K562 (cell line): ENCODE data around the gene GNAQ. TPM values are rescaled to one million over a fixed set of nuclear protein-coding genes. Genes with fewer than 3 reads are reported as not detected.

ENCODE experiments used
- ATAC-seq: fragments of 200-7000 bp; cut with Tn5 transposase; 3 replicates; pipeline ENCODE4 v1.9.1; 2020; ENCODE audit warnings: moderate library complexity
- BruUV-seq: library from RNA; stranded (reverse); fragments of 400-500 nt; replicated peaks from 2 replicates; lab custom pipeline; 2021; lab: Mats Ljungman, UMichigan
- CTCF ChIA-PET: fragments of 300-600 bp; formaldehyde crosslinking; extraction: SDS; loops from one replicate; lab custom pipeline; 2021; ENCODE audit warnings: low intra/inter-chr PET ratio; lab: Yijun Ruan, JAX
- POLR2A ChIA-PET: fragments of 300-600, 350-650 bp; sonication (Branson Sonifier 250); formaldehyde crosslinking; extraction: SDS; loops from one replicate; lab custom pipeline; 2021; ENCODE audit warnings: antibody characterized with exemption, inconsistent platforms; lab: Yijun Ruan, JAX
- DNase-seq, 4 experiments: peaks; one replicate each; pipeline versions ENCODE4 v3.0.0 to v3.0.0-alpha.2; 2011 to 2018; ENCODE audit warnings: low spot score in 3 of 4, mixed read lengths in 3 of 4; ENCODE audit errors: extremely low read depth in 1 of 4
- FAIRE-seq: peaks from 2 replicates; lab custom pipeline; 2011; peaks lifted over from hg19 to GRCh38; lab: Jason Lieb, UNC
- H2AFZ ChIP-seq: 2 replicates; pipeline ENCODE4 v1.6.0; 2011; ENCODE audit warnings: low read depth, low read length, control low read depth, inconsistent platforms
- H3K27ac ChIP-seq: fragments of 200-600 bp; 3 replicates; pipeline ENCODE4 v1.8.0; 2011; ENCODE audit warnings: low read depth, mild to moderate bottlenecking, control low read depth, inconsistent platforms, low read length, moderate library complexity, mixed read lengths; ENCODE audit errors: extremely low read depth
- H3K27me3 ChIP-seq, 2 experiments: fragments of 300-600 bp in 1 of 2; 2 replicates in 1 of 2; 3 replicates in 1 of 2; pipeline versions ENCODE4 v1.6.0 to v1.8.0; 2011; ENCODE audit warnings: inconsistent platforms in 2 of 2, low read length in 2 of 2, mild to moderate bottlenecking in 1 of 2, mixed read lengths in 1 of 2, moderate library complexity in 1 of 2; ENCODE audit not compliant: control insufficient read depth in 2 of 2, insufficient read depth in 2 of 2
- H3K36me3 ChIP-seq: fragments of 300-600 bp; 3 replicates; pipeline ENCODE4 v1.8.0; 2011; ENCODE audit warnings: mild to moderate bottlenecking, low read length, inconsistent platforms; ENCODE audit not compliant: control insufficient read depth, insufficient read depth
- H3K4me1 ChIP-seq, 2 experiments: fragments of 200-600 bp in 1 of 2; replicated peaks in 1 of 2; 2 replicates in 1 of 2; 3 replicates in 1 of 2; pipeline versions ENCODE4 v1.5.1 to v1.8.0; 2011; ENCODE audit warnings: inconsistent platforms in 2 of 2, low read length in 2 of 2, mild to moderate bottlenecking in 1 of 2, mixed read lengths in 1 of 2, moderate library complexity in 1 of 2; ENCODE audit not compliant: control insufficient read depth in 2 of 2, insufficient read depth in 2 of 2
- H3K4me2 ChIP-seq: 2 replicates; pipeline ENCODE4 v1.6.1; 2011; ENCODE audit warnings: low read length, control low read depth, inconsistent platforms, mixed read lengths; ENCODE audit not compliant: insufficient read depth
- H3K4me3 ChIP-seq: fragments of 200-600 bp; sonication (generic), shearing (Covaris generic); 2 replicates; pipeline ENCODE4 v1.5.1; 2016; ENCODE audit warnings: control low read depth, inconsistent platforms
- H3K79me2 ChIP-seq: fragments of 200-600 bp; 3 replicates; pipeline ENCODE4 v1.8.0; 2011; ENCODE audit warnings: low read length, inconsistent platforms; ENCODE audit not compliant: control insufficient read depth, insufficient read depth
- H3K9ac ChIP-seq, 2 experiments: 2 replicates each; pipeline versions ENCODE4 v1.6.0 to v1.6.1; 2011; ENCODE audit warnings: low read depth in 2 of 2, low read length in 2 of 2, control low read depth in 1 of 2, inconsistent platforms in 1 of 2, mild to moderate bottlenecking in 1 of 2, mixed read lengths in 1 of 2; ENCODE audit not compliant: insufficient read depth in 1 of 2
- H3K9me1 ChIP-seq: one replicate; pipeline ENCODE4 v1.6.0; 2011; ENCODE audit warnings: inconsistent platforms, mild to moderate bottlenecking, low read length, moderate library complexity; ENCODE audit not compliant: control insufficient read depth, insufficient read depth
- H3K9me3 ChIP-seq: replicated peaks from 2 replicates; pipeline ENCODE4 v1.5.1; 2011; ENCODE audit warnings: low read depth, low read length, inconsistent platforms; ENCODE audit not compliant: control insufficient read depth, insufficient read depth
- H4K20me1 ChIP-seq: replicated peaks from 2 replicates; pipeline ENCODE4 v1.6.1; 2011; ENCODE audit warnings: low read length, inconsistent platforms, mixed read lengths; ENCODE audit not compliant: control insufficient read depth, insufficient read depth
- MCM7 ChIP-seq, 2 experiments: fragments of 450-650 bp; IDR thresholded peaks; 2 replicates each; pipeline ENCODE4 v1.6.1; 2016 to 2018
- STAG1 ChIP-seq: sonication (generic); formaldehyde crosslinking; IDR thresholded peaks from 2 replicates; pipeline ENCODE4 v1.5.0; 2020; ENCODE audit warnings: missing genetic modification reagents, borderline replicate concordance
- TEAD1 ChIP-seq, 2 experiments: fragments of 450-650 bp in 1 of 2; sonication (generic) in 1 of 2; formaldehyde crosslinking; IDR thresholded peaks; 2 replicates each; pipeline versions ENCODE4 v1.4.0 to v1.8.0; 2020 to 2022; ENCODE audit warnings: mild to moderate bottlenecking in 2 of 2, missing genetic modification reagents in 1 of 2
- ZNF140 ChIP-seq: fragments of 250-450 bp; sonication (Bioruptor Pico); IDR thresholded peaks from 2 replicates; pipeline ENCODE4 v1.8.0; 2021; ENCODE audit warnings: moderate library complexity, mild to moderate bottlenecking, inconsistent platforms
- ZNF561 ChIP-seq: fragments of 450-650 bp; formaldehyde crosslinking; conservative IDR thresholded peaks from 2 replicates; pipeline ENCODE4 v1.4.0; 2020; ENCODE audit warnings: mild to moderate bottlenecking, moderate library complexity
- ZNF764 ChIP-seq: fragments of 250-450 bp; sonication (Bioruptor Pico); IDR thresholded peaks from 2 replicates; pipeline ENCODE4 v1.4.0; 2020; ENCODE audit warnings: low read depth, mild to moderate bottlenecking, moderate library complexity
- whole genome bisulfite sequencing: fragments of 100-300 bp; shearing (Covaris generic); methylation state at CpG from one replicate; pipeline ENCODE4 v1.1.6; 2016; ENCODE audit warnings: low coverage, mixed read lengths; ENCODE audit not compliant: insufficient coverage; ENCODE audit errors: missing lambda C conversion rate; 5-methylcytosine and 5-hydroxymethylcytosine counted together
- in situ Hi-C: fragments of 300-500 bp; cut with MboI; formaldehyde crosslinking; loops from 4 replicates; pipeline ENCODE4 v1.15.0; 2018; ENCODE audit warnings: inconsistent platforms, mixed read lengths
- intact Hi-C: fragments of 100-400 bp; cut with micrococcal nuclease; formaldehyde crosslinking; loops from 2 replicates; pipeline ENCODE4 v1.14.2; 2022
- polyA plus RNA-seq, 8 experiments: library from polyadenylated mRNA; depleted of rRNA in 4 of 8; stranded (reverse) in 5 of 8; unstranded in 3 of 8; fragments of >200 nt; fragmentation: Nextera tagmentation in 2 of 8; fragmentation: Illumina TruSeq in 1 of 8; extraction: Ambion mirVana in 2 of 8; extraction: Trizol in 1 of 8; gene quantifications; 2 replicates each; pipeline versions ENCODE4 v1.2.1 to v1.2.3, GENCODE V29; 2011 to 2014; ENCODE audit warnings: inconsistent platforms in 1 of 8, missing spikeins in 1 of 8
- total RNA-seq, 7 experiments: library from RNA; depleted of rRNA in 6 of 7; stranded (reverse); fragments of >200 nt in 6 of 7; fragmentation: Illumina TruSeq in 2 of 7; extraction: Trizol in 2 of 7; gene quantifications; 2 replicates each; pipeline versions ENCODE4 v1.2.1 to v1.2.3, GENCODE V29; 2011 to 2021; ENCODE audit warnings: low replicate concordance in 1 of 7
- TF ChIP-seq, protein P1 (sequence below): fragments of 450-650 bp; IDR thresholded peaks from 2 replicates; pipeline ENCODE4 v1.6.1; 2016; ENCODE audit warnings: missing biosample characterization, missing genetic modification characterization
- TF ChIP-seq, protein P2 (sequence below): fragments of 250-450 bp; sonication (Bioruptor Pico); IDR thresholded peaks from 2 replicates; pipeline ENCODE4 v1.6.1; 2021; ENCODE audit warnings: mild to moderate bottlenecking
- TF ChIP-seq, protein P3 (sequence below): fragments of 150-350 bp; conservative IDR thresholded peaks from 2 replicates; pipeline ENCODE4 v1.6.1; 2014; ENCODE audit warnings: low read length

Gene GNAQ
- total and polyA plus RNA-seq, 9 of the 15 experiments (the other 6 are each of a cell fraction or from before 2014, with no cell fraction given): 4.8 to 27.9 (median 17.5) TPM

DNA sequence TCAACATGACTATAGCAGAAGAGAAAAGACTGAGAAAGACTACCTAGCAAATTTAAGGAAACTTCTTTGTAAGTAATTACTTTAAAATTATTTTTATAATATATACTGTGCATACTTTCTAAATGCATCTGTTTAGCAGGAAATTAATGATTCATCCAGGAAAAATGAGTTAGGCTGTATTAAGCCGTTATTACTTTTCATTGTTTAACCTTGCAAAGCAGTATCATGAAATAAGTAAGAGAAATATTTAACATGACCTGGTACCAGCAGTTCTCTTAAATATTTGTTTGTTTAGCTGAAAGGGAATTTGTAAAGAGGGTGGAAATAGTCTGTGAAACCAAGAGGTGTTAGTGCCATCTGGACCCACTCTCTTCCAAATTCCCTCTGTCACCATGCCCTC is 175.0 kb downstream of the GNAQ start:
- ChIA-PET CTCF (no interaction called here), POLR2A (no interaction called here)
- H3K9me3 ChIP-seq: no peaks in the 10 kb centered on the region
- FAIRE-seq (no peak), ATAC-seq (no peak), DNase-seq (no peak)
- H2AFZ ChIP-seq: no peak overlapping the region
- H4K20me1 ChIP-seq: no peaks in the 10 kb centered on the region
- in situ Hi-C loops: no loop called here
- 82% methylated on average over 1 of the region's 1 CpG for WGBS
- BruUV-seq: no TSS peak
- intact Hi-C loops: no loop called here
- H3K4me2 ChIP-seq: no peak overlapping the region
- peaks cover 2% of the 10 kb centered on the region for H3K79me2 ChIP-seq
- H3K27ac ChIP-seq: no peak overlapping the region
- no peaks in the 10 kb centered on the region for H3K27me3 ChIP-seq
- H3K9me1 ChIP-seq: no peaks in the 10 kb centered on the region
- no peak overlapping the region for H3K4me3 ChIP-seq
- no peaks in the 10 kb centered on the region; the same call in 2 of the 3 replicates for H3K36me3 ChIP-seq
- no peak overlapping the region for H3K9ac ChIP-seq
- TF ChIP-seq, protein P1, sequence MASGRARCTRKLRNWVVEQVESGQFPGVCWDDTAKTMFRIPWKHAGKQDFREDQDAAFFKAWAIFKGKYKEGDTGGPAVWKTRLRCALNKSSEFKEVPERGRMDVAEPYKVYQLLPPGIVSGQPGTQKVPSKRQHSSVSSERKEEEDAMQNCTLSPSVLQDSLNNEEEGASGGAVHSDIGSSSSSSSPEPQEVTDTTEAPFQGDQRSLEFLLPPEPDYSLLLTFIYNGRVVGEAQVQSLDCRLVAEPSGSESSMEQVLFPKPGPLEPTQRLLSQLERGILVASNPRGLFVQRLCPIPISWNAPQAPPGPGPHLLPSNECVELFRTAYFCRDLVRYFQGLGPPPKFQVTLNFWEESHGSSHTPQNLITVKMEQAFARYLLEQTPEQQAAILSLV (tag): no peak
- TF ChIP-seq, protein P2, sequence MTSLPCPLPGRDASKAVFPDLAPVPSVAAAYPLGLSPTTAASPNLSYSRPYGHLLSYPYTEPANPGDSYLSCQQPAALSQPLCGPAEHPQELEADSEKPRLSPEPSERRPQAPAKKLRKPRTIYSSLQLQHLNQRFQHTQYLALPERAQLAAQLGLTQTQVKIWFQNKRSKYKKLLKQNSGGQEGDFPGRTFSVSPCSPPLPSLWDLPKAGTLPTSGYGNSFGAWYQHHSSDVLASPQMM (CRISPR knock-in tag): no peak
- TF ChIP-seq MCM7 (IDR thresholded peaks at IDR 0.05): no peak
- no peak for TF ChIP-seq STAG1 (CRISPR knock-in tag)
- TF ChIP-seq, protein P3, sequence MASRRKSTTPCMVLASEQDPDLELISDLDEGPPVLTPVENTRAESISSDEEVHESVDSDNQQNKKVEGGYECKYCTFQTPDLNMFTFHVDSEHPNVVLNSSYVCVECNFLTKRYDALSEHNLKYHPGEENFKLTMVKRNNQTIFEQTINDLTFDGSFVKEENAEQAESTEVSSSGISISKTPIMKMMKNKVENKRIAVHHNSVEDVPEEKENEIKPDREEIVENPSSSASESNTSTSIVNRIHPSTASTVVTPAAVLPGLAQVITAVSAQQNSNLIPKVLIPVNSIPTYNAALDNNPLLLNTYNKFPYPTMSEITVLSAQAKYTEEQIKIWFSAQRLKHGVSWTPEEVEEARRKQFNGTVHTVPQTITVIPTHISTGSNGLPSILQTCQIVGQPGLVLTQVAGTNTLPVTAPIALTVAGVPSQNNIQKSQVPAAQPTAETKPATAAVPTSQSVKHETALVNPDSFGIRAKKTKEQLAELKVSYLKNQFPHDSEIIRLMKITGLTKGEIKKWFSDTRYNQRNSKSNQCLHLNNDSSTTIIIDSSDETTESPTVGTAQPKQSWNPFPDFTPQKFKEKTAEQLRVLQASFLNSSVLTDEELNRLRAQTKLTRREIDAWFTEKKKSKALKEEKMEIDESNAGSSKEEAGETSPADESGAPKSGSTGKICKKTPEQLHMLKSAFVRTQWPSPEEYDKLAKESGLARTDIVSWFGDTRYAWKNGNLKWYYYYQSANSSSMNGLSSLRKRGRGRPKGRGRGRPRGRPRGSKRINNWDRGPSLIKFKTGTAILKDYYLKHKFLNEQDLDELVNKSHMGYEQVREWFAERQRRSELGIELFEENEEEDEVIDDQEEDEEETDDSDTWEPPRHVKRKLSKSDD: no peak
- TF ChIP-seq ZNF764 (CRISPR knock-in tag): no peak
- TF ChIP-seq ZNF561 (CRISPR knock-in tag): no peak
- no peak for TF ChIP-seq TEAD1 (CRISPR knock-in tag; IDR thresholded peaks at IDR 0.05)
- TF ChIP-seq ZNF140: no peak
- H3K4me1 ChIP-seq: no peaks in the 10 kb centered on the region
